TTC549 (cell line): ENCODE data around the gene SNX22.

Experiments
- FAIRE-seq: peaks from 2 replicates; lab custom pipeline; 2012; peaks lifted over from hg19 to GRCh38; lab: Jason Lieb, UNC

SNX22 gene

DNA sequence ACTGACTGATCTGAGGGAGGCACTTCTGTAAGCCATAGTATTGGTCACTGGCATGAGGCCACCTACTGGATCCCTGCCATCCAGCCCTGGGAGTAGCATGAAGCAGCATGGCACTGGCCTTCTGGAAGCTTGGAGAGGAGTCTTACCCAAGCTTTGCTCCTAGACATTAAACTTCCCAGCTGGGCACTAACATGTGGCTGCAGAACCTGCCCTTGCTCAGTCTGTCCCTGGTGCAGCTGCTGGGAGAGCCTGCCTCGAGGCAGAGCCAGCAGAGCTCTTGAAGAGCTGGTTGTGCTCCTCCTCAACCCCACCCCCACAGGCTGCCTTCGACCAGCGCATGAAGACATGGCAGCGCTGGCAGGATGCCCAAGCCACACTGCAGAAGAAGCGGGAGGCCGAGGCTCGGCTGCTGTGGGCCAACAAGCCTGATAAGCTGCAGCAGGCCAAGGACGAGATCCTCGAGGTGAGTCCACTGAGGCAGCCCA, 17.1 kb upstream of the SNX22 start:
- no peak for FAIRE-seq

DNA sequence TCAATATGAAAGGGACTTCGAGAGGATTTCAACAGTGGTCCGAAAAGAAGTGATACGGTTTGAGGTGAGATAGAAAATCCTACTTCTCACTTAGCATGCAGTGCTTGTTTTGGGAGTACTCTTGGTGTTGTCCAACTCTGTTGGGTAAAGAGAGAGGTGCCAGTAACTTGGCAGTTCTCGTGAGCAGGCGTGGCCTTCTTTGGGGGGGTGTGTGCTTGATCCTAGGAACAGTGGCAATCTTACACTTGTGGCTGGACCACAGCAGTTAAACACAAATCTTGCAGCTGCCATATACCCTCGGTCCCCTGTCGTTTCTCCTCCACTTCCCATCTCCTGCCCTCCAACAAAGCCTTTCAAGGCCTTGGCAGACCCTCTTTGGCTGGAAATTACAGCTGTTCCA, 15.2 kb upstream of the SNX22 start:
- no peak for FAIRE-seq

DNA sequence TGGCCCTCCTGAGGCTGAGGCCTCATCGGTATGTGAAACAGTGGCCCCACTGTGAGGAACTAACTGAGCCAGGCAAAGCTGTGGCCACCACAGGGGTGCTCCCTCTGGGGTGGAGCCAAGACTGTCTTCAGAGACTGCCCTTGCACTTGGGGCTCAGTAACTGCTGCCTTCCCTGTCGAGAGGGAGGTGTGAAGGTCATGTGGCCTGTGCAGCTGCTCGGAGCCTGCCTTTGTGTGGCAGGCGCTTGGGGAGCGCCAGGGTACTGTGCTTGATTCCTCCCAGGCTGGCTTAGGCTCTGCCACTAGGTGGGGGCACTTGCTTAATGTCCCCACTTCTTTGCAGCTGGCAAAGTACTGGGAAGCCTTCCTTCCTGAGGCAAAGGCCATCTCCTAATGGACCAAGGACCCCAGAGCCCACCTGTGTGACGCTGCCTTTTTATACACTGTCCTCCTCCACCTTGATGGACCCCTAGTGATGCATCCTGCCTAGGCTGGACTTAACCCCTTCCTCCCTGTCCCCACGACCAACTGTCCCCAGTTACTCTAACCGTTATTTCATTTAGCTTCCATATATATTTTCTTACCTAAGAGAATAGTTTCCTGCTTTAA, 14.2 kb upstream of the SNX22 start:
- FAIRE-seq = no peak

DNA sequence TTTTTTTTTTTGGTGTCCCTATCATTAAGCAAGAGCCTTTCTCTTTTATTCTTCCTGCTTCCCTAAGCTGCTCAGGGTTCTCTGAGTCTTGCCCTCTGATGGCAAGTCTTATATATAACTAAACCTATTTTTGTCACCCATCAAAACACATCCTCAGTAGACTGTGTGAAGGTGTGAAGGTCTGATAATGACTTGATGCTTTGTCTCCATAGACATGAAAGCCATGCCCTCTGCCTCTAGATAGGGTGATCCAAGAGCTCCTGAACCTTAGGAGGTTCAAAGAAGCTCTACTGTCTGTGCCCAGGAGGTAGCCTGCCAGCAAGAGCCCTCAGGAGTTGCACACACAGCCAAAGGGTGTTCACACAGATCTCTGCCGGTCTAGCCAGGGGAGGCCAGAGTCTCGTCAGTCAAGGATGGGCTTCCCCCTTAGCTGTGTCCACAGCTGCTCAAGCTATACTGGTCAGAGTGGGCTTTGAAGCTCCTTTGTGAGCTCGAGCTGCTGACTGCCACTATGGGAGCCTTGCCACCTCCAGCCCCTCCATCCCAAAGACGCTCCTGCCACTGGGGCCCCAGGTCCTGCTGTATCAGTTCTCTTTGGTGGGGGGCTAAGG, 13.1 kb upstream of the SNX22 start:
- no peak for FAIRE-seq

DNA sequence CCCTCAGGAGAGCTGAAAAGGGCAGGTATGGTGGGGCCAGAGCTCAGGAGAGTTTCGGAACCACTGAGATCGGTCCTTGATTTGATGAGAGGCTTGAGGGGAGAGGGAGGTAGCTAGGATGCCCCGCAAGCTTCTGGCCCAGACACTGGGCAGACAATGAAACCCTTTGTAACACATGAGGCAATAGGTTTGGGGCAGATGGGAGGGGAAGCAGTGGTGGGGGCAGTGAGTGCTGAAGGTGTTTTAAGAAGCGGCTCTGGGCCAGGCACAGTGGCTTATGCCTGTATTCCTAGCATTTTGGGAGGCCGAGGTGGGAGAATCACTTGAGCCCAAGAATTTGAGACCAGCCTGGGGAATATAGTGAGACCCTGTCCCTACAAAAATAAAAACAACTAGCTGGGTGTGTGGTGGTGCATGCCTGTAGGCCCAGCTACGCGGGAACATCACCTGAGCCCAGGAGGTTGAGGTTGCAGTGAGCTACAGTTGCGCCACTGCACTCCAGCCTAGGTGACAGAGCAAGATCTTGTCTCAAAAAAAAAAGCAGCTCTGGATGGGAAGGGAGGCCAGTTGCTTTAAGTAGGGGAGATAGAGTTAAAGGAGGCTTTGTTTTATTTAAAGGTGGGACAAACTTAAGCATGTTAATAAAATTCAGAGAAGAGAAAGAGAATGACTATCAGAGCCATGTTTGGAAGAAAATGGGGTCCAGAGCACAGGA, 9.6 kb upstream of the SNX22 start:
- no peak for FAIRE-seq

DNA sequence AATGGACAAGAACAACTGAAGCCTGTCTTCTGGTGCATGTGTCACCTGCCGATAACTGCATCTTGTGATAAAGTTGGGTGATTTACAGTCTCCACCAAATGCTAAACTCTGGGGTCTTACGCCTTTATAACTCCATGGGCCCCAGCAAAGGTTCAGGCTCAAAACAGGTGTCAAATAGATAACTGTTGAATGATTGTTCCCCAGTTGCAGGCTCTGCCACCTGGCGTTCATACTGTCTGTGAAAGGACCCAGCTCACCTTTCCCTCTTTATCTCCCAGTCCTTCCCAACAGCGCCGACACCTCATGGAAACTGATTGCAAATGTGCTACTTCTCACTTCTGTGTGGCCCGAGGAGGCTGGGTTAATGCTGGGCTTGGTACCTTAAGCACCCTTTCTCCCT, 8.3 kb upstream of the SNX22 start:
- no peak for FAIRE-seq

DNA sequence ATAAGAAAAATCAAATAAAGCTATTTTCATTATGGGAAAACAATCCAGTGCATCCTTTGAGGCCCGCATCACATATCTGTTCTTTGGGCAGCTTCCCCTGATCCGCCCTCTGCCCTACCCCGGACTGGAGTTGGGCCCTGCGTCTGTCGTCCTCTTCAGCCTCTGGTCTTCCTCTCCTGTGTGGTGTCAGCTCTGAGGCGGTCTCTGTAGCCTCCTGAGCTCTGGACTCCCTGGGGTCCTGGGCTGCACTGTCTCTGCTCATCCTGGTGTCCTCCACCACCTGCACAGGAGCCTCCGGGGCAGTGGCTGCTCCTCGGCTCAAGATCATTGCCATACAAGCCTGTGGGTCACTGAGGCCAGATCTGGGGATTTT, 7.4 kb upstream of the SNX22 start:
- no peak for FAIRE-seq

DNA sequence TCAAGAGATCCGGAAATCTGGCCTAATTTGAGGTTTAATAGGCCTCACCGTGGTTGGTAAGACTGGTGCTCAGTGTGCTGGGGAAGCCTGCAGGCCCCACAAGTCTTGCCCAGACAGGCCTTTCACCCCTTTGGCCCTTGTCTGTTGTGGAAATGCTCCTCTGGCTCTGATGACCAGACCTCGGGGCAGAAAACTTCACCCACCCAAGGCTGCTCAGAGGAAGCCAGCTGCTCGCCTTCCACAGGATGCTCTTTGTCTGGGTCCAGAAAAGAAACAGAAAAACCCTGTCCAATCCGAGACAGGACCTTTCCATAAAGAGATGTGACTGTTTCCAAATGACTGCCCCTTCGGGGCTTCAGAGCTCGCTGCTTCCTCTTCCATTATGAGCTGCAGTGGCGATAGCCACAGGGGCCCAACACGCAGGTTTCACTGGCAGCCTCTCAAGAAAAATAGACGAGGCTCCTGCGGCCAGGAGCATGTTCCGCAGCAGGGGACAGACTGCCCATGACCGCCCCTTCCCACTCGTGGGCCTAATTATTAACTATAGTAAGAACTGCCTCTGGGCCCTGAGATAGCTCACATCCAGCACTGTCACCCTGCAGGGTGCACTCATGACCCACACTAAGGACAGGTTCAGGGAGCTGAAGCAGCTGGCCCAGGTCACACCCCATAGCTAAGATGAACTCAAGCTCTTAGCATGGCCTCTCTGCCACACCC, 6.8 kb upstream of the SNX22 start:
- FAIRE-seq = no peak

DNA sequence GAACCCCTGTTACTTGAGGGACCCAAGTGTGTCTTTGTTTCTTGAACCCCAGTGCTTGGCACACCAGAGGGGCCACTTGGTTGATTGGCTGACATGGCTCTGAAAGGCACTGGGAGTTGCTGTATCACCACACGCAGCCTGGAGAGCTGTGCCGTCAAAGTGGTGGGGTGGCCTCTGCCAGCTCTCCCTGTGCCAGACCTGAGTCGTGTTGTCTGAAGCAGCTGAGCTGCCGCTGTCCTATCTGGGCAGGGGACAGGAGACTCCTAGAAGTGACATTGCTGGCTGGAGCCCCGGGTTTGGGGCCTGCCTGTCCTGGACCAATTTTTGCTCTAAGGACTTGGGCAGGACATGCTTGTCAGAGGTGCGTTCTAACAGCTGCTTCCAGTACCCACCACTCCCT, 5.5 kb upstream of the SNX22 start:
- FAIRE-seq = no peak

DNA sequence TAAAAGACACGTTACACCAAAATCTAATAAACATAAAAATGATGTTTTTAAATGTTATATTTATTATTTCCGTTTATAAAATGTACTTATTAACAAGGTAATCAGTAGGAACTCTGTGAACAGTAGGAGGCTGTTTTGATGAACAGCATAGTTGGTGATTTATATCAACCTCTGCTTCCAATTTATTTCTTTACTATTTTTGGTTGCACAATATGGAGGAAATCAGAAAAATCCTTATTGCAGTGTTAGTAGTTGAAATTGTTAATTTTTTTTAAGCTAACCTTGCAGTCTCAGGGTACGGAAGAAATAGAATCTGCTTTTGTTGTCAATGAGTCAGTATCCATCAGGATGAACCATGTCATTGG, 5.0 kb upstream of the SNX22 start:
- FAIRE-seq = no peak

DNA sequence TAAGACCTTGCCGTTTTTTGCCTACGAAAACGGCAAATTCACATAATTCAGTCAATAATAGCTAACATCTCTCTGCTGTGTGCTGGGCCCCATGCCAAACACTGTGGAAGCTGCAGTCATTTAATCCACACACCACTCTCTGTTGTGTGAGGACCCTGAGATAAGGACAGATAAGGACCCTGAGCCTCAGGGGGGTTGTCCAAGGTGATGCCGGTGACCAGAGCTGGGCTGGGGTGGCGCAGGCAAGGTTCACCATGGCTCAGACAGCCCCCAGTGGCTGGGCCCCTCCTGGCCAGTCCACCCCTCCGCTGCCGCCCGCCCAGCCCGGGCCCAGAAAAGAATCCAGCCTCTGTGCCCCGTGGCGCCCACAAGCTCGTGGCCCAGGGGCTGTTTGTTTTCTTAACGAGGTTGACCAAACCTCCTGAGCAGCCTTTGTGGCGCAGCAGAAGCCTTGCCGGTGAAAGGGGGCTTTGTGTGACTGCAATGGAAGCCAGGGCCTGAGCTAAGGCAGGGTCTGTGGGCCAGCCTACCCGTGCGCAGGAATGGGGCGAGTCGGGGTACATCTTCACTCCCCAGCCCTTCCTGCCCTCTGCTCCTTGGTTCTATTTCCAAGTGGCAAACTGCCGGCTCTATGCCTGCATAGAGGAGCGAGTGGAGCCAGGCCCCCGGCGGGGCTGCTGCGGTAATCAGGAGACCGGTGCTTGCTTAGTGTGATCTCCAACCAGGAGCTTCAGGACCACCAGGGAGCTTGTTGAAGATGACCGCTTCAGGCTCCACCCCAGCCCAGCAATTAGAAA, 4.4 kb upstream of the SNX22 start:
- no peak for FAIRE-seq

DNA sequence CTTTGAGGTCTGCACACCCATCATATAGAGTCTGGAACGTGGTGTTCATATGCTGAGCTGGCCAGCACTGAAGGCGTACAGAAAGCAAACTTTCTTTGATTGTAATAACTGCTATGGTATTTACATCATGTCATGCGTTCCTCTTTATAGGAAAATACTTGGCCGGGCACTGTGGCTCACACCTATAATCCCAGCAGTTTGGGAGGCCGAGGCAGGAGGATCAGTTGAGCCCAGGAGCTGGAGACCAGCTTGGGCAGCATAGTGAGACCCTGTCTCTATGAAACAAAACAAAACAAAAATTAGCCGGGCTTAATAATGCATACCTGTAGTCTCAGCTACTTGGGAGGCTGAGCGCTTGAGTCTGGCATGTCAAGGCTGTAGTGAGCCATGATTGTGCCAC, 3.4 kb upstream of the SNX22 start:
- no peak for FAIRE-seq

DNA sequence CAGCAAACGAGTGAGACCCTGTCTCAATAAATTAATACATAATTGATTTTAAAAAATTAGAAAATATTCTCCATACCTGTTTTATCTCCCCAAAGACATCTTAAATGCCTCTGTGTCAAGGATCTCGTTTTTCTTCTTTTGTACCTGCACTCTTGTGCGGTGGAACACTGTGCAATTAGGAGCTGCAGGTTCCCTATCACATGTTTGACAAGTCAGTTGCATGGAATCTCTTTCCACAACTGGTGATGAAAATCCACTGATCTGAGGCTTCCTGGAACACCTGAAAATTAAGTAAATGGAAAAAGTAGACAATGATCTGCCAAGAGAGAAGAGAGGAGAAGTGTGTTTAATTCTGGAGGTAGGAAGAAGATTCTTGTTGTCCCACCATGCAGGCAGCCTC, 3.0 kb upstream of the SNX22 start:
- FAIRE-seq = no peak

DNA sequence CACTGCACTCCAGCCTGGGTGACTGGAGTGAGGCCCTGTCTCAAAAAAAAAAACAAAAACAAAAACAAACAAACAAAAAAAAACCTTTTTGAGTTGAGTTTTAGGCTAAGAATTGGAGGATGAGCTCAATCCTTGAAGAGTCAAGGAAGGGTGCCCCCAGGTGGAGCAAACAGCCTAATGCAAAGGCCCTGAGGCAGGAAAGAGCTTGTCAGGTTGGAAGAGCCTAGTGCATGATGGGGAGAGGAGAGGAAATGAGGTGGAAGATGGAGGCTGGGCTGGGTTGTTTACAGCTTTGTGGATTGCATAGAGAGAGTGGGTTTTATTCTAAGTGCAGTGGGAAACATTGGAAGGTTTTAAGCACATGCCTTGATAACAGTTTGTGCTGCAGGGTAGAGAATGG, 2.1 kb upstream of the SNX22 start:
- FAIRE-seq = no peak

DNA sequence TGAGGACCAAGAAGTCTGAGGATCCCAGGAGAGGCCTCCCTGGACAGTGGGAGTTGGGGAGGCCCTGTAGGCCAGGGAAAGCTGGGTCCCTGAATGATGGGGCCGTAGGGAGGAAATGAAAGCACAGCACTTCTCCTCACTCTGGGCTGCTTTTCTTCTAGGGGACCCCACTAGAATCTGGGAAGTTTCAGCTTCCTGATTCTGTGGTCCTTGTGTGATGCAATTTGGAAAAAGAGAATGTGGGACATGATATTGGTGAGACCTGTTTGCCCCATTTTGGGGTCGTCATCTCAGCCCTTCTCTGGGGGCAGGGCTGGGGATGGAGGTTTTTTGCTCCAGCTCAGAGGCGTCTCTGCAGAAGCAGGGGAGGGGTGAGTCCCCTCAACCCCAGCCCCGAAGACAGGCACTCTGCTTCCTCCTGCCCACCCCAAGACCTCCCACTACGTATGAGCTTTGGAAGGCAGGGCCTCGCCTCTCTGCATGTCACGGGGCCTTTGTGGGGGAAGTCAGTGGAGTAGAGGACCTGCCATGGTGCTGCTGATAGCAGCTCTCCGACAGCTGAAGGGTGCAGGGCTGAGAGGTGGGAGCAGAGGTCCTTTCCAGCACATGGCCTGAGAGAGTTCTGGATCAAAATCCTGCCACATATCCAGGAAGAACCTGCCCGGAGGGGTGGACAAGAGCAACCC, 1.5 kb upstream of the SNX22 start:
- FAIRE-seq = no peak

DNA sequence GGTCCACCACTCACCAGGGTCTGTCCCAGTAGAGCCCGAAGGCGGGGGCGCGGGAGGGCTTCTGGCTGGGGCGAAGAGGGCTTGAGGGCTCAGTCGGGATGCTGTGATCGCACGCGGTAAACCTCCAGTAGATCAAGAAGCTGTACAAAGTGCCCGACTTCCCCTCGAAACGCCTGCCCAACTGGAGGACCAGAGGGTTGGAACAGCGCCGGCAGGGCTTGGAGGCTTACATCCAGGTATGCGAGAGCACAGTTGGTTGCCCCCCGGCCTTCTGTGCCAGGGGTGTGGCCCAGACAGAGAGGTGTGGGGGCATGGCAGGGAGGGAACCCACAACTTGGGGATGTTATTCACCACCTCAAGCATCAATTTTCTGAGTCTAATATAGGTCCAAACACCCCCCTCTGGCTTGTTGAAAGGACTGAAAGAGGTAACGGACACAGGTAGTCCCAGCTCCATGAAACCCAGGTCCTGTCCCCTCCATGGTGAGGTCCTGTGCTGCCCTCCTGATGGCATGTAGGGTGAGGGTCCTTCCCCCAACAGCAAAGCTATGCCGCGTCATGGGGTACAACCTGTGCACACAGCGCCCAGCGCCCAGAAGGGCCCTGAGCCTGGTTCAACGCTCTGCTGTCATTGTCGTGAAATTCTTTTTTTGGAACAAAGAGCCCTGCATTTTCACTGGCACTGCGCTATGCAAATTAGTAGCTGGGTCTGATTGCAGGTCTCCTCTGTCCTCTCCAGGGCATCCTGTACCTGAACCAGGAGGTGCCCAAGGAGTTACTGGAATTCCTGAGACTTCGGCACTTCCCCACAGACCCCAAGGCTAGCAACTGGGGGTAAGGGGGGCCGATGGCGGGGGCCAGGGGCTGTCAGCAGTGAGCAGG, 1.2 kb downstream of the SNX22 start:
- no peak for FAIRE-seq

DNA sequence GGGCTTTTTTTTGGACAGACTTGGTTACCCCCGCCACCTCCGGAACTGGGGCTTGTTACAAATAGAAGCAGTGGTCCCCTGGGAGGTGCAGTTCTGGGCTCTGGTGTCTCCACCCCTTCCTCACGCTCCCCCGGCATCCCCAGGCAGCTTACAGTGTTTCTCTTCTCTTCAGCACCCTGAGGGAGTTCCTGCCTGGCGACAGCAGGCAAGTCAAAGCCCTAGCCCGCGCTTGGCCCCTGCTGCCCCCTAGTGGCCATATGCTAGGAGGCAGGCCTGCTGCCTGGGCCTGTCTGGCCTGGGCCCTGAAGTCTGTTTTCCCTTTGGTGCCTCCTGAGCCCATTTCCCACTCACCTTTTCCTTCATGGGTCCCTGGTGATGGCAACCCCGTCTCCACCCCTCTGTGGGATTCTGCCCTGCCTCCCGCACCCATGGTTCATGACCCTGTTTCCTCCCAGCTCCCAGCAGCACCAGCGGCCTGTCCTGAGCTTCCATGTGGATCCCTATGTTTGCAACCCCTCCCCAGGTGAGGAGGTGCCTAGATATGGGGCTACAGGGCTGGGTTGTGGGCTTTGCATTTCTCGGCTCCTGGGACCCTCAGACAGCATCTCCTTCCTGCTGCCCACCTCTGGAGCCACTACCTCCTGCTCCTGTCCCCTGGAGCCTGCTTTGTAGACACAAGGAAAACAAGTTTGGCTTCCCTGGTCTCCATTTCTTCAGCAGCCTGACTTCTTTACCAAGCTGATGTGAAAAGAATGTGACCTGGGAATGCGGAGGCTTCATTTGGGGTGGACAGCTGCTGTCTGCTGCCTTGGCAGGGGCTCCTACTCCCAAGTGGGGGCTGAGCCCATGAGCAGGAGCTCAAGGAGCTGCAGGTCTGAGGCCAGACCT, 2.2 kb downstream of the SNX22 start:
- FAIRE-seq = no peak

DNA sequence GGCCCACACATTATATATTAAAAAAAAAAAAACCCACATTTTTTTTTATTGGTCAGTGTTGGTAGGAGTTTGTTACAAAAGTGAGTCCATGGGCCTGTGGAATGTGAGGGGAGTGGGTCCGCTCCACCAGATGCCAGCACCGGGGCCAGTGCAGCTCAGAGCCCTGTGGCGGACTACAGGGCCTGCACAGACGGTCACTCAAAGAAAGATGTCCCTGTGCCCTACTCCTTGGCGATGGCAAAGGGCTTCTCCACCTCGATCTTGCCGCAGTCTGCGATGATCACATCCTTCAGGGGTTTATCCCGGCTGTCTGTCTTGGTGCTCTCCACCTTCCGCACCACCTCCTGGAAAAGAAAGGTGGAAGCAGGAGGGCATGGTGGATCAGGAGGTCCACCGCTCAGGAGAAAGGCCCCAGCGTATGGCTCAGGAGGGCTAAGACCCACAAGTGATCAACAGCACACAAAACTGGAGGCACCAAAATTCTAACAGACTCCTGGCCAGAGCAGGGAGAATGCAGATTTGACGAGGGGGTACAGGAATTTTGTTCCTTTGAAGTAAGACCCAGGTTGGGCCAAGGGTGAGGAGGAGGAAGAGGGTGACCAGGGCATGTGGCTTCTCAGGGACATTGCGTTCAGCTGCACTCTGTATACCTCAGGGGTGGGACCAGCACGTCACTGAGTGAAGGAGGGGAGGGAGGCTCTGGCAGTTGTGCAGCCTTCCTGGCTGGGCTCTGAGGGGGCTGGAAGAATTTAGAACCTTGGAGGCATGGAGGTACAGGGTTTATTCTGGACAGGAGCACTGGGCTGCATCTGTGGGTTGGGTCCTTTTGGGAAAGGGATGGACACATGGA, 4.5 kb downstream of the SNX22 start:
- FAIRE-seq = no peak
